WTC11 (cell line): Measurements from ENCODE around the gene SMARCA2.

Experiments
- CREB1 ChIP-seq: sonication (generic); formaldehyde crosslinking; IDR thresholded peaks from 2 replicates; pipeline ENCODE4 v1.8.0; 2023; ENCODE audit warnings: mild to moderate bottlenecking, missing genetic modification reagents
- CTCF ChIP-seq: fragments of 200-600 bp; IDR thresholded peaks from 2 replicates; pipeline ENCODE4 v1.8.0; 2022; ENCODE audit warnings: antibody characterized with exemption
- IRF2 ChIP-seq: sonication (generic); formaldehyde crosslinking; IDR thresholded peaks from 2 replicates; pipeline ENCODE4 v1.8.0; 2022; ENCODE audit warnings: low read depth, missing genetic modification reagents, borderline replicate concordance
- ZNF121 ChIP-seq: sonication (generic); formaldehyde crosslinking; IDR thresholded peaks from 2 replicates; pipeline ENCODE4 v1.8.0; 2023; ENCODE audit warnings: missing genetic modification reagents

- TF ChIP-seq CTCF (no peak; the same call in 1 of the 2 replicates), ZNF121 (no peak), IRF2 (CRISPR knock-in tag) (no peak), CREB1 (CRISPR knock-in tag) (peak; percentile 82; the same call in 1 of the 2 replicates)
These were observed 226.9 kb downstream of the SMARCA2 start for GRCh38 chr9:2241836-2242741.
